Measurements from ENCODE around the gene LCP2. TPM values are rescaled to one million over a fixed set of nuclear protein-coding genes. Genes with fewer than 3 reads are reported as not detected.

LCP2 gene
- total RNA-seq, 1 donor from 2014 or later: 82.9 TPM

DNA sequence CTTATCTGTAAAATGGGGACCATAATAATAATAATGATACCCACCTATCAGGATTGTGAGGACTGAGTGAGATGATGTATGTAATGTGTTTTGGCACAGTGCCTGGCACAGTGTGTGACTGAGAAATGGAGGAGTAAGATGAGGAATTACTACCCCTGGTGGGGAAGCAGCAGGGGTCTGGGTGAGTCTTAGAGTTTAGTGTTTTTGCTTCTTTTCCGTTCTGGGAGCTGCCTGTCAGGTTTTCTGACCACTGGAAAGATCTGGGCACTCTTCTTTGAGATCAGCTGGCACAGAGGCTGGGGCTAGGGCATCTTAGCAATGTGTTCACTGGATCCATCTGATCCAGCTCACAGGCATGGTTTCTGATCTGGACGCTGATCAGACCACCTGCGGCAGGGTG is 8.5 kb downstream of the LCP2 start:
- no peaks in the 10 kb centered on the region for H3K27me3 ChIP-seq (ENCODE audit: low read depth)
- intact Hi-C loops (cut with DNase I): no loop called here
- H3K4me3 ChIP-seq: no peak overlapping the region
- H3K4me1 ChIP-seq: peaks cover 60% of the 10 kb centered on the region
- ATAC-seq: no peak
- no peaks in the 10 kb centered on the region for H3K9me3 ChIP-seq
- no peak overlapping the region for H3K27ac ChIP-seq
- H3K36me3 ChIP-seq: peaks cover 71% of the 10 kb centered on the region
- no peak for DNase-seq
- TF ChIP-seq, protein P1, sequence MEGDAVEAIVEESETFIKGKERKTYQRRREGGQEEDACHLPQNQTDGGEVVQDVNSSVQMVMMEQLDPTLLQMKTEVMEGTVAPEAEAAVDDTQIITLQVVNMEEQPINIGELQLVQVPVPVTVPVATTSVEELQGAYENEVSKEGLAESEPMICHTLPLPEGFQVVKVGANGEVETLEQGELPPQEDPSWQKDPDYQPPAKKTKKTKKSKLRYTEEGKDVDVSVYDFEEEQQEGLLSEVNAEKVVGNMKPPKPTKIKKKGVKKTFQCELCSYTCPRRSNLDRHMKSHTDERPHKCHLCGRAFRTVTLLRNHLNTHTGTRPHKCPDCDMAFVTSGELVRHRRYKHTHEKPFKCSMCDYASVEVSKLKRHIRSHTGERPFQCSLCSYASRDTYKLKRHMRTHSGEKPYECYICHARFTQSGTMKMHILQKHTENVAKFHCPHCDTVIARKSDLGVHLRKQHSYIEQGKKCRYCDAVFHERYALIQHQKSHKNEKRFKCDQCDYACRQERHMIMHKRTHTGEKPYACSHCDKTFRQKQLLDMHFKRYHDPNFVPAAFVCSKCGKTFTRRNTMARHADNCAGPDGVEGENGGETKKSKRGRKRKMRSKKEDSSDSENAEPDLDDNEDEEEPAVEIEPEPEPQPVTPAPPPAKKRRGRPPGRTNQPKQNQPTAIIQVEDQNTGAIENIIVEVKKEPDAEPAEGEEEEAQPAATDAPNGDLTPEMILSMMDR (IDR thresholded peaks at IDR 0.05): no peak

DNA sequence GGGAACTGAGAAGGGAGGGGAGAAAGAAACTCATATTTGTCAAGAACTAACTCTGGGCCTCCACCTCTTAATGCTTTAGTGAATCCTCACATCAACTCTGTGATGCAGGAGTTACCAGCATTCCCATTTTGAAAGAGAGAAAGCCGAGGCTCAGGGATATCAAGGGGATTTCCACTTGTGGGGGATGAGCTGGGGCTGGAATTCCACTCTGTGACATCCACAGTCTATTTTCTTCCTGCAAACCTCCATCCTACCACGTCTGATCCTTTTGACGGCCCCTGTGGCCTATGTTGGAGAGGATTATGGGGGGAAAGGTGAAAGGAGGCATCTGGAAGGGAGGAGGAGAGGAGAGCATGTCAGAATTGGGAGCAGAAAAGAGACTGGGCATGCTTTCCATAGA is 9.0 kb downstream of the LCP2 start:
- intact Hi-C loops (cut with DNase I): no loop called here
- Histone ChIP-seq H3K9me3 (no peaks in the 10 kb centered on the region), H3K4me1 (peaks cover 60% of the 10 kb centered on the region), H3K36me3 (peaks cover 76% of the 10 kb centered on the region), H3K4me3 (no peak overlapping the region), H3K27ac (no peak overlapping the region), H3K27me3 (ENCODE audit: low read depth) (no peaks in the 10 kb centered on the region)
- DNase-seq (no peak), ATAC-seq (no peak)
- TF ChIP-seq, protein P1 (IDR thresholded peaks at IDR 0.05): no peak

DNA sequence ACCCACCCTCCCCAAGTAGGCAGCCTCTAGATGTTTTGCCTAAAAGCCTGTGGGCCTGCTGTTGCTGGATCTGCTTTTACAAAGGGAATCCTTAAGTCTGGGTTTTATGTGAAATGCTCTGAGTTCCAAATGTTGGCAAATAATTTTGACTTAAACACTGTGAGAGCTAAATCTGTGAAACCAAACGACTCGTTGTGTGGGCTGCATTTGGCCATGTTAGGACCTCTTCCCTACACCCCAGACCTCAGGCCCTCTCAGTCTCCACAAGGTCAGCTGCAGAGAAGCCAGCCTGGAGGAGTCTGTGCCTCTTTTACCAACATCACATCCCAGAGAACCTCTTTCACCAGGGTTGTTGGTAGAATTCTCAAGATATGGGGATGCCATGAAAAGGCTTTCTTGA is 9.4 kb downstream of the LCP2 start:
- no peak overlapping the region for H3K27ac ChIP-seq
- peaks cover 58% of the 10 kb centered on the region for H3K4me1 ChIP-seq
- no peak overlapping the region for H3K4me3 ChIP-seq
- no peak for ATAC-seq
- DNase-seq: no peak
- H3K36me3 ChIP-seq: peaks cover 80% of the 10 kb centered on the region
- TF ChIP-seq, protein P1 (IDR thresholded peaks at IDR 0.05): no peak
- H3K9me3 ChIP-seq: no peaks in the 10 kb centered on the region
- H3K27me3 ChIP-seq (ENCODE audit: low read depth): no peaks in the 10 kb centered on the region
- intact Hi-C loops (cut with DNase I): no loop called here

DNA sequence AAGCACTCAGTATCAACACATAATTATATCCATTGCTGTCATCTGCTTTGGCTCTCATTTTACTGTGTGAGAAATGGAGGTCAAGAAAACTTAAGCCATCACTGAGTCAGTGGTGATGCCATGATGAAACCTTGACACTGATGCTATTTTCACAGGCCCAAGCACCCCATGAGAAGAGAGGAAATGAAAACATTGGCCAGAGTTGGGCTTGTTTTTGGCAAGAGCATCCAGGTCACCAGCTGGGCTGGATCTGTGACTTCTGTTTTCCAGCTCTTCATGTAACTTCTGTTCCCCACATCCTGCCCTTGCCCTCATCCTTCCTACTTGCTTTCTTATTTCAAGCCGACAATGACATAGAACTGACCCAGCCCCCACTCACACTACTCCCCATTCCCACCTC is 10.0 kb downstream of the LCP2 start:
- Histone ChIP-seq H3K9me3 (no peaks in the 10 kb centered on the region), H3K27ac (no peak overlapping the region), H3K36me3 (peaks cover 78% of the 10 kb centered on the region), H3K4me1 (peaks cover 51% of the 10 kb centered on the region), H3K27me3 (ENCODE audit: low read depth) (no peaks in the 10 kb centered on the region), H3K4me3 (no peak overlapping the region)
- ATAC-seq (peak; percentile 56 to 77), DNase-seq (no peak)
- TF ChIP-seq, protein P1 (IDR thresholded peaks at IDR 0.05): no peak
- intact Hi-C loops (cut with DNase I): no loop called here

DNA sequence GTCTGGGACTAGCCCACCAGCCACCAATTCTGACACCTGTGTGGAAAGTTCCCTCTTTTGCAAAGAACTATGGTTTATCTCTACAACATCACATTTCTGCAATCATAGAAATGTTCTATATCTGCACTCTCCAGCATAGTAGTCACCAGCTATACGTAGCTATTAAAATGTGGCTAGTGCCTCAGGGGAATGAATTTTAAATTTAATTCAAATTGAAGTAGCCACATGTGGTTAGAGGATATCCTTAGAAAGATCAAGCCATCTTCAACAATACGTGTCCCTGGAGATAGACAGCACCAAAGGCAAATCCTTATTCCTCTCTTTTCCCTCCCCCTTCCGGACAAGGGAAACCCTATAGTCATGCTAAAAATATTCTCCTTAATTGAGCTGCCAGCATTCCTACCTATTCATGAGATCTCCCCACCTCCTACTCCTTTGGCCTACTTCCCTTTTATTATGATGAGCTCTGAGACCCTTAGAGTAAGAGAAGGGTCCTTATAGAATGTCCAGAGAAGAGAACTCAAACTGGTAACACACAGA is 11.1 kb downstream of the LCP2 start:
- H3K36me3 ChIP-seq: peaks cover 75% of the 10 kb centered on the region
- TF ChIP-seq, protein P1 (IDR thresholded peaks at IDR 0.05): no peak

More for the DNA sequence above, 11.1 kb downstream of the LCP2 start:
- no peaks in the 10 kb centered on the region for H3K9me3 ChIP-seq
- no peaks in the 10 kb centered on the region for H3K27me3 ChIP-seq (ENCODE audit: low read depth)
- H3K4me3 ChIP-seq: no peak overlapping the region
- no peak overlapping the region for H3K27ac ChIP-seq
- no peak for ATAC-seq
- H3K4me1 ChIP-seq: peaks cover 42% of the 10 kb centered on the region
- intact Hi-C loops (cut with DNase I): no loop called here
- no peak for DNase-seq
